NCI-H748 (cell line): Measurements from ENCODE around the gene PKP3.
A peak's percentile ranks its signal among the peaks of the same experiment; 100 is the strongest.
"Not testable (repeated sequence)": the region's sequence is repeated elsewhere in the genome, so short reads cannot be mapped to it uniquely, and the experiment has no call there.

ENCODE experiments used
- DNase-seq: peaks from one replicate; lab custom pipeline; 2025; ENCODE audit not compliant: unreplicated experiment; lab: John Stamatoyannopoulos, UW

PKP3 gene

GRCh38 chr11:362642-363442 is 31.2 kb upstream of the PKP3 start:
- no peak for DNase-seq

GRCh38 chr11:363443-363805 is 30.6 kb upstream of the PKP3 start:
- not testable (repeated sequence) for DNase-seq

GRCh38 chr11:363948-364761 is 29.9 kb upstream of the PKP3 start:
- peak; percentile 92 for DNase-seq

GRCh38 chr11:364991-365725 is 28.9 kb upstream of the PKP3 start:
- no peak for DNase-seq

- DNase-seq = no peak
These were observed 28.2 kb upstream of the PKP3 start for GRCh38 chr11:365831-366230.

GRCh38 chr11:367956-368413 is 26.0 kb upstream of the PKP3 start:
- DNase-seq = no peak

GRCh38 chr11:368414-369335 is 25.3 kb upstream of the PKP3 start:
- peak; percentile 52 for DNase-seq

GRCh38 chr11:369336-370018 is 24.5 kb upstream of the PKP3 start, which contains the start of gene B4GALNT4:
Gene B4GALNT4, plus strand, starts transcription at chr11:369499. Its CDS starts 305 bp downstream, at chr11:369804.
- DNase-seq = peak; percentile 52

- peak; percentile 39 for DNase-seq
These were observed 23.7 kb upstream of the PKP3 start for GRCh38 chr11:370070-370941.

GRCh38 chr11:371051-371450 is 23.0 kb upstream of the PKP3 start:
- DNase-seq = no peak

- DNase-seq = no peak
These were observed 22.1 kb upstream of the PKP3 start for GRCh38 chr11:371716-372590.

GRCh38 chr11:372809-373715 is 20.9 kb upstream of the PKP3 start:
- no peak for DNase-seq

GRCh38 chr11:373716-374551 is 20.1 kb upstream of the PKP3 start:
- DNase-seq = no peak

GRCh38 chr11:375065-376025 is 18.7 kb upstream of the PKP3 start:
- no peak for DNase-seq
